Measurements from ENCODE around the gene YAF2.
"Not testable (repeated sequence)": the region's sequence is repeated elsewhere in the genome, so short reads cannot be mapped to it uniquely, and the experiment has no call there.

DNA sequence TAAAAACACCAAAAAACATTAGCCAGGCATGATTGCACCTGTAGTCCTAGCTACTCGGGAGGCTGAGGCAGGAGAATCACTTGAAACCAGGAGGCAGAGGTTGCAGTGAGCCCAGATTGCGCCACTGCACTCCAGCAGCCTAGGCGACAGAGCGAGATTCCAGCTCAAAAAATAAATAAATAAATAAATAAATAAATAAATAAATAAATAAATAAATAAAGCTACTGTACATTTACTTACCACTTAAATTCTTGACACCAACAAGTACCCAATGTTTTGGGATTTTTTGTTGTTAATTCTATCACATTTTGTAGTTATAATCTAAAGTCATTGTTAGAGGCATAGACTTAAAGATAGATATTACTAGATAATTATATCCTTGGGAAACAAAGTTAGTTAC lies 22.3 kb downstream of the YAF2 start:
- not testable (repeated sequence) for TF ChIP-seq POLR2A (IDR thresholded peaks at IDR 0.05)
- TF ChIP-seq, protein P1, sequence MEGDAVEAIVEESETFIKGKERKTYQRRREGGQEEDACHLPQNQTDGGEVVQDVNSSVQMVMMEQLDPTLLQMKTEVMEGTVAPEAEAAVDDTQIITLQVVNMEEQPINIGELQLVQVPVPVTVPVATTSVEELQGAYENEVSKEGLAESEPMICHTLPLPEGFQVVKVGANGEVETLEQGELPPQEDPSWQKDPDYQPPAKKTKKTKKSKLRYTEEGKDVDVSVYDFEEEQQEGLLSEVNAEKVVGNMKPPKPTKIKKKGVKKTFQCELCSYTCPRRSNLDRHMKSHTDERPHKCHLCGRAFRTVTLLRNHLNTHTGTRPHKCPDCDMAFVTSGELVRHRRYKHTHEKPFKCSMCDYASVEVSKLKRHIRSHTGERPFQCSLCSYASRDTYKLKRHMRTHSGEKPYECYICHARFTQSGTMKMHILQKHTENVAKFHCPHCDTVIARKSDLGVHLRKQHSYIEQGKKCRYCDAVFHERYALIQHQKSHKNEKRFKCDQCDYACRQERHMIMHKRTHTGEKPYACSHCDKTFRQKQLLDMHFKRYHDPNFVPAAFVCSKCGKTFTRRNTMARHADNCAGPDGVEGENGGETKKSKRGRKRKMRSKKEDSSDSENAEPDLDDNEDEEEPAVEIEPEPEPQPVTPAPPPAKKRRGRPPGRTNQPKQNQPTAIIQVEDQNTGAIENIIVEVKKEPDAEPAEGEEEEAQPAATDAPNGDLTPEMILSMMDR (IDR thresholded peaks at IDR 0.05), result not testable (repeated sequence)
